GM18499 (cell line): ENCODE data around the gene POLR2F.

ENCODE experiments used
- ATAC-seq: cut with Tn5 transposase; IDR thresholded peaks from one replicate; pipeline ENCODE4 v1.9.1; 2021; ENCODE audit warnings: moderate number of reproducible peaks; ENCODE audit not compliant: insufficient read depth, unreplicated experiment

Gene POLR2F

GRCh38 chr22:37996515-37997246 lies 43.2 kb downstream of the POLR2F start:
- no peak for ATAC-seq

GRCh38 chr22:37998543-37998942 lies 45.0 kb downstream of the POLR2F start:
- ATAC-seq: no peak

- no peak for ATAC-seq
Observed at GRCh38 chr22:37999236-37999635, 45.7 kb downstream of the POLR2F start.

GRCh38 chr22:37999640-38000272 lies 46.3 kb downstream of the POLR2F start:
- no peak for ATAC-seq

- ATAC-seq: no peak
Observed at GRCh38 chr22:38005943-38006342, 52.4 kb downstream of the POLR2F start.

- ATAC-seq: no peak
Observed at GRCh38 chr22:38006906-38007305, 53.4 kb downstream of the POLR2F start.

- no peak for ATAC-seq
Observed at GRCh38 chr22:38007330-38007902, 53.9 kb downstream of the POLR2F start.

GRCh38 chr22:38009000-38009806 lies 55.7 kb downstream of the POLR2F start:
- ATAC-seq: no peak

- ATAC-seq: no peak
Observed at GRCh38 chr22:38012604-38013072, 59.1 kb downstream of the POLR2F start.

GRCh38 chr22:38014083-38014482 lies 60.6 kb downstream of the POLR2F start:
- no peak for ATAC-seq

GRCh38 chr22:38016182-38017151 lies 63.0 kb downstream of the POLR2F start:
- ATAC-seq: no peak

GRCh38 chr22:38017272-38017920 lies 63.9 kb downstream of the POLR2F start:
- ATAC-seq: no peak

GRCh38 chr22:38017939-38018885 lies 64.7 kb downstream of the POLR2F start:
- no peak for ATAC-seq
